ENCODE data around the gene KLHL29. TPM values are rescaled to one million over a fixed set of nuclear protein-coding genes. Genes with fewer than 3 reads are reported as not detected.

KLHL29 gene
- total RNA-seq, 4 donors from 2014 or later = 4.8 to 17.0 (median 10.5) TPM

DNA sequence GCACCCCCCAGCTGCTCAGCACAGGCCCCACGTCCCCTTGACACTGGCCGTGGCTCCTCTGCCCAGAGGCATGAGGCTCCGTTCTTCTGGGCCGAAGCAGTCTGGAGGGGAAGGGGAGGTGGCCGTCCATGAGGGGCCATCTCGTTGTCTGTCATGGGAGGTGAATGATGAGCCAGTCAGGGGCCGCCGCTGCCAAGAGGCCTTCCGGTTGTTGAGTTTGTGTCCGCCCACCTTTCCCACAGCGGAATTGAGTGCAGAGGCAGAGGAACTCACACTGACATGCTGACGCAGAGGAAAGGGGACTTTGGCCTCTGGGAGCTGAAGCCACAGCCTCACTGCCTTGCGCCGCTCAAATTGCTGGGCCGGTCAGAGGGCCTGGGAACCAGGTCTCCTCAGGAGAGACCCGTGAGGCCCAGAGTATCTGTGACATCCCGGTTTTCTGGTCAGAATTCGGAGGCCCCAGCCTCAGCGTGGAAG, 273.5 kb downstream of the KLHL29 start:
- Histone ChIP-seq H3K9me3 (no peaks in the 10 kb centered on the region), H3K27me3 (no peaks in the 10 kb centered on the region), H3K4me3 (no peak overlapping the region), H3K36me3 (no peaks in the 10 kb centered on the region), H3K4me1 (peaks cover 0 to 5% of the 10 kb centered on the region in 2 donors), H3K27ac (no peak overlapping the region)
- intact Hi-C loops (cut with DNase I; ENCODE audit: low total_unique reads) = no loop called here
- no peak for DNase-seq
- TF ChIP-seq POLR2A (IDR thresholded peaks at IDR 0.05) (no peak), CTCF (IDR thresholded peaks at IDR 0.05) (no peak)

GRCh38 chr2:23659328-23659727, 274.3 kb downstream of the KLHL29 start:
- H3K4me3 ChIP-seq = no peak overlapping the region
- no peak overlapping the region for H3K27ac ChIP-seq
- intact Hi-C loops (cut with DNase I; ENCODE audit: low total_unique reads) = no loop called here
- no peaks in the 10 kb centered on the region for H3K36me3 ChIP-seq
- peaks cover 0 to 5% of the 10 kb centered on the region in 2 donors for H3K4me1 ChIP-seq
- no peaks in the 10 kb centered on the region for H3K27me3 ChIP-seq
- TF ChIP-seq CTCF (IDR thresholded peaks at IDR 0.05) = no peak
- no peak for TF ChIP-seq POLR2A (IDR thresholded peaks at IDR 0.05)
- DNase-seq = no peak
- H3K9me3 ChIP-seq = no peaks in the 10 kb centered on the region

- peaks cover 0 to 5% of the 10 kb centered on the region in 2 donors for H3K4me1 ChIP-seq
- H3K36me3 ChIP-seq = no peaks in the 10 kb centered on the region
- TF ChIP-seq CTCF (IDR thresholded peaks at IDR 0.05) = no peak
- TF ChIP-seq POLR2A (IDR thresholded peaks at IDR 0.05) = no peak
- H3K27me3 ChIP-seq = no peaks in the 10 kb centered on the region
- intact Hi-C loops (cut with DNase I; ENCODE audit: low total_unique reads) = no loop called here
- H3K27ac ChIP-seq = no peak overlapping the region
- DNase-seq = no peak
- no peaks in the 10 kb centered on the region for H3K9me3 ChIP-seq
- H3K4me3 ChIP-seq = no peak overlapping the region
Observed at GRCh38 chr2:23659773-23660172, 274.8 kb downstream of the KLHL29 start.

DNA sequence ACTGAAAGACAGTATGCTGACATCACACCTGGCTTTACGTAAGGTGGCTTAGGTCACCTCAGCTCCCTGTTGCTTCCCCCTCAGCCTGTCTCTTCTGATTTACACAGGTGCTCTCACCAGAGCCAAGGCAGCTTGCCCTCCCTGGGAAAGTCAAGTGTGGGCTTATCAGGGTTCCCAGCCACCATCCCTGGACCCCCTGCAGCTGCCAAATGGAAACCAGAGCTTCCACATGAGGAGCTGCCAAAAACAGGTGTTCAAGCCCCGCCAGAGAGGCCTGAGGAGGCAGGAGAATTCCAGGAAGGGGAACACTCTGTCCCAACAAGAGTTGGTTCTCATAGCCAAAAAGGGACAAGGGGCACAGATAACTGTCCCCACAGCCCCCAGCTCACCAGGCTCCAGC, 275.3 kb downstream of the KLHL29 start:
- no peaks in the 10 kb centered on the region for H3K36me3 ChIP-seq
- no peak overlapping the region for H3K4me3 ChIP-seq
- no peak for DNase-seq
- peaks cover 0 to 5% of the 10 kb centered on the region in 2 donors for H3K4me1 ChIP-seq
- intact Hi-C loops (cut with DNase I; ENCODE audit: low total_unique reads) = no loop called here
- H3K27ac ChIP-seq = no peak overlapping the region
- no peaks in the 10 kb centered on the region for H3K27me3 ChIP-seq
- H3K9me3 ChIP-seq = no peaks in the 10 kb centered on the region
- no peak for TF ChIP-seq POLR2A (IDR thresholded peaks at IDR 0.05)

DNA sequence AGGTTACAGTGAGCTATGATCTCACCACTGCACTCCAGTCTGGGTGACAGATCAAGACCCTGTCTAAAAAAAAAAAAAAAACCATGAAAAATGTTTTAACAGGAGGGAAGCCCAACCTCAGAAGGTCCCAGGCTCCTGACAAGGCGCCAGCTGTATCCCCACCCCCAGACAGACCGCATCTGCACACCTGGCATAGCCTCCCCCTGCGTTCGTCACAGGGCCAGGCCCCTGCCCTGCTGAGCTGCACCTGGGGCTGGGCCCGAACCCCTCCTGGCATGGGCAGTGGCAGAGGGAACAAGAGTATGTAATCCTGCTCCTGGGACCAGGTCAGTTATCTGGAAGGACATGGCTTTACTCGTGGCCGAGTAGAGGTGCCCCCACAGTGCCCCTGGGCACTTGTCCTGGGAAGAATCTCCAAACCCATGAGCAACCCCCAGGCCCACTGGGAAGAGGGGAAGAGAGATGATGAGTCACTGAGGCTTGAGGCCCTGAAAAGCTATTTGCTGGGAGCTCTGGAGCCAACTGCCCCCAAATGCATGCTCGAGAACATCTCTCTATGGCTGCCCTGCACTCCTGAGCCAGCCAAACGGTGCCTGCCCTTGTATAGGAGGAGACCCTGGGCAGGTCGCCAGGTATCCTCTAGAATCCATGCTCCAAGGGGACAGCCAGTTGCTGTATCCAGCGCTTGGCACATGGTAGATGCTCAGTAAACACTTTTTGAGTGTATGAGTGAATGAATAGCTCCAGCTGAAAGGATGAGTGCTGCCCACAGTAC, 276.5 kb downstream of the KLHL29 start:
- no peaks in the 10 kb centered on the region for H3K36me3 ChIP-seq
- intact Hi-C loops (cut with DNase I; ENCODE audit: low total_unique reads) = no loop called here
- H3K4me1 ChIP-seq = peaks cover 0 to 5% of the 10 kb centered on the region in 2 donors
- no peaks in the 10 kb centered on the region for H3K9me3 ChIP-seq
- no peak overlapping the region for H3K27ac ChIP-seq
- no peak overlapping the region for H3K4me3 ChIP-seq
- H3K27me3 ChIP-seq = no peaks in the 10 kb centered on the region
- TF ChIP-seq POLR2A (IDR thresholded peaks at IDR 0.05) = no peak
- TF ChIP-seq CTCF (IDR thresholded peaks at IDR 0.05) = no peak
- no peak for DNase-seq
